ENCODE data around the gene ERBB4.

DNA sequence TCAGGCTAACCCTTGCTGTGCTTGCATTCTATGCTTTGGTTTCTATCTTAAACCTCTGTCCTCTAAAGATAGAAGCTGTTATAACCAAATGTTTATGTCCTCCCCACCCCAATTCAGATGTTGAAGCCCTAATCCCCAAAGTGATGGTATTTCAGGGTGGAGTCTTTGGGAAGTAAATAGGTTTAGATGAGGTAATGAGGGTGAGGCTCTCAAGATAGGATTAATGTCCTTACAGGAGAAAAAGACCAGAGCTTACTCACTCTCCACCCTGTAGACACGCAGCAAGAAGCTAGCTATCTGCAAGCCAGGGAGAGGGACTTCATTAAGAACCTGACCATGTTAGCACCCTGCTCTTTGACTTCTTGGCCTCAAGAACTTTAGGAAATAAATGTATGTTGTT, 362.5 kb downstream of the ERBB4 start:
- TF ChIP-seq POLR2AphosphoS5 (IDR thresholded peaks at IDR 0.05; ENCODE audit: low read depth, low read length), result no peak
- no peak for TF ChIP-seq POLR2A (IDR thresholded peaks at IDR 0.05; ENCODE audit: low read depth, low read length)
- TF ChIP-seq POU2F2 (IDR thresholded peaks at IDR 0.05; ENCODE audit: low read depth, low read length), result no peak
- no peak for TF ChIP-seq TAF1 (IDR thresholded peaks at IDR 0.05; ENCODE audit: low read depth, low read length)

Measured in GM12891 (cell line).